Measurements from ENCODE around the gene ZNF277. TPM values are rescaled to one million over a fixed set of nuclear protein-coding genes. Genes with fewer than 3 reads are reported as not detected.

ZNF277 gene
- total and polyA plus RNA-seq, 2 donors (not counting 3 experiments of a cell fraction or from before 2014, with no cell fraction given), result 7.8 to 22.6 TPM

- intact Hi-C loops (cut with micrococcal nuclease) (no loop called here), dilution Hi-C loops (cut with MboI; ENCODE audit: extremely low pct_ligation_motif_present, low sequenced_read_pairs) (no loop called here)
- ChIA-PET POLR2A (no interaction called here), CTCF (interaction anchor here (0.8 to 2.6 kb wide), 7 partner anchors 12 to 199 kb away, joined by 3 to 7 read pairs (median 4); no protein-coding TSS in a partner anchor)
- DNase-seq (ENCODE audit: low read depth, low spot score) (no peak), FAIRE-seq (no peak)
- Histone ChIP-seq H3K79me2 (ENCODE audit: control insufficient read depth, insufficient read depth, low read length) (peaks cover 26% of the 10 kb centered on the region), H3K27me3 (ENCODE audit: control insufficient read depth in 2 of 2, insufficient read depth in 2 of 2, low read length in 2 of 2) (no peaks in the 10 kb centered on the region), H3K9me1 (replicated peaks; ENCODE audit: control insufficient read depth, extremely low read depth, insufficient read depth, low read length) (no peaks in the 10 kb centered on the region), H3K36me3 (ENCODE audit: control insufficient read depth in 2 of 2, extremely low read depth in 1 of 2, insufficient read depth in 2 of 2, low read length in 2 of 2) (no peaks in the 10 kb centered on the region), H3K9me3 (replicated peaks; ENCODE audit: control insufficient read depth, insufficient read depth, low read length) (no peaks in the 10 kb centered on the region), H3K4me1 (ENCODE audit: control insufficient read depth, extremely low read depth, insufficient read depth, low read length) (no peaks in the 10 kb centered on the region), H3K27ac (ENCODE audit: insufficient read depth, low read depth, low read length) (no peak overlapping the region), H3K9ac (replicated peaks; ENCODE audit: extremely low read depth, insufficient read depth, low read length) (no peak overlapping the region), H4K20me1 (replicated peaks; ENCODE audit: control insufficient read depth, extremely low read depth, insufficient read depth, low read length) (peaks cover 2% of the 10 kb centered on the region), H3K4me3 (replicated peaks in 1 of 3; ENCODE audit: insufficient read depth in 1 of 3, low read depth in 1 of 3, low read length in 3 of 3) (no peak overlapping the region), H2AFZ (ENCODE audit: low read depth, low read length) (no peak overlapping the region), H3K4me2 (ENCODE audit: insufficient read depth, low read length) (no peak overlapping the region)
- TF ChIP-seq GATA2 (IDR thresholded peaks at IDR 0.05; ENCODE audit: insufficient read depth, insufficient read length, low read depth, low read length) (no peak), CTCF (IDR thresholded peaks at IDR 0.05; ENCODE audit: extremely low read depth in 1 of 2, insufficient read depth in 1 of 2, low read depth in 1 of 2, low read length in 2 of 2) (no peak), MAX (IDR thresholded peaks at IDR 0.05; ENCODE audit: insufficient read depth, insufficient read length) (no peak), FOS (IDR thresholded peaks at IDR 0.05; ENCODE audit: borderline replicate concordance, insufficient read depth, low read length) (no peak), EZH2 (IDR thresholded peaks at IDR 0.05; ENCODE audit: borderline replicate concordance, low read depth, low read length, severe bottlenecking) (no peak), MYC (IDR thresholded peaks at IDR 0.05; ENCODE audit: low read depth, low read length) (no peak), POLR2A (IDR thresholded peaks at IDR 0.05; ENCODE audit: low read depth, low read length) (no peak), POLR2AphosphoS5 (IDR thresholded peaks at IDR 0.05; ENCODE audit: insufficient read depth, low read depth, low read length) (no peak), JUN (IDR thresholded peaks at IDR 0.05; ENCODE audit: borderline replicate concordance, insufficient read depth, insufficient read length, low read depth) (no peak)
- no TSS peak for BruUV-seq (replicated peaks)
These were observed 8.4 kb downstream of the ZNF277 start for GRCh38 chr7:112214883-112215282.

Data from endothelial cell of umbilical vein (primary cell).